K562 (cell line): Measurements from ENCODE around the gene EIF2S1. TPM values are rescaled to one million over a fixed set of nuclear protein-coding genes. Genes with fewer than 3 reads are reported as not detected.

ENCODE experiments used
- ATAC-seq: fragments of 200-7000 bp; cut with Tn5 transposase; 3 replicates; pipeline ENCODE4 v1.9.1; 2020; ENCODE audit warnings: moderate library complexity
- BruUV-seq: library from RNA; stranded (reverse); fragments of 400-500 nt; replicated peaks from 2 replicates; lab custom pipeline; 2021; lab: Mats Ljungman, UMichigan
- CTCF ChIA-PET: fragments of 300-600 bp; formaldehyde crosslinking; extraction: SDS; loops from one replicate; lab custom pipeline; 2021; ENCODE audit warnings: low intra/inter-chr PET ratio; lab: Yijun Ruan, JAX
- POLR2A ChIA-PET: fragments of 300-600, 350-650 bp; sonication (Branson Sonifier 250); formaldehyde crosslinking; extraction: SDS; loops from one replicate; lab custom pipeline; 2021; ENCODE audit warnings: antibody characterized with exemption, inconsistent platforms; lab: Yijun Ruan, JAX
- DNase-seq, 4 experiments: peaks; one replicate each; pipeline versions ENCODE4 v3.0.0 to v3.0.0-alpha.2; 2011 to 2018; ENCODE audit warnings: low spot score in 3 of 4, mixed read lengths in 3 of 4; ENCODE audit errors: extremely low read depth in 1 of 4
- FAIRE-seq: peaks from 2 replicates; lab custom pipeline; 2011; peaks lifted over from hg19 to GRCh38; lab: Jason Lieb, UNC
- H2AFZ ChIP-seq: 2 replicates; pipeline ENCODE4 v1.6.0; 2011; ENCODE audit warnings: low read depth, low read length, control low read depth, inconsistent platforms
- H3K27ac ChIP-seq: fragments of 200-600 bp; 3 replicates; pipeline ENCODE4 v1.8.0; 2011; ENCODE audit warnings: low read depth, mild to moderate bottlenecking, control low read depth, inconsistent platforms, low read length, moderate library complexity, mixed read lengths; ENCODE audit errors: extremely low read depth
- H3K27me3 ChIP-seq, 2 experiments: fragments of 300-600 bp in 1 of 2; 2 replicates in 1 of 2; 3 replicates in 1 of 2; pipeline versions ENCODE4 v1.6.0 to v1.8.0; 2011; ENCODE audit warnings: inconsistent platforms in 2 of 2, low read length in 2 of 2, mild to moderate bottlenecking in 1 of 2, mixed read lengths in 1 of 2, moderate library complexity in 1 of 2; ENCODE audit not compliant: control insufficient read depth in 2 of 2, insufficient read depth in 2 of 2
- H3K36me3 ChIP-seq: fragments of 300-600 bp; 3 replicates; pipeline ENCODE4 v1.8.0; 2011; ENCODE audit warnings: mild to moderate bottlenecking, low read length, inconsistent platforms; ENCODE audit not compliant: control insufficient read depth, insufficient read depth
- H3K4me1 ChIP-seq, 2 experiments: fragments of 200-600 bp in 1 of 2; replicated peaks in 1 of 2; 2 replicates in 1 of 2; 3 replicates in 1 of 2; pipeline versions ENCODE4 v1.5.1 to v1.8.0; 2011; ENCODE audit warnings: inconsistent platforms in 2 of 2, low read length in 2 of 2, mild to moderate bottlenecking in 1 of 2, mixed read lengths in 1 of 2, moderate library complexity in 1 of 2; ENCODE audit not compliant: control insufficient read depth in 2 of 2, insufficient read depth in 2 of 2
- H3K4me2 ChIP-seq: 2 replicates; pipeline ENCODE4 v1.6.1; 2011; ENCODE audit warnings: low read length, control low read depth, inconsistent platforms, mixed read lengths; ENCODE audit not compliant: insufficient read depth
- H3K4me3 ChIP-seq: fragments of 200-600 bp; sonication (generic), shearing (Covaris generic); 2 replicates; pipeline ENCODE4 v1.5.1; 2016; ENCODE audit warnings: control low read depth, inconsistent platforms
- H3K79me2 ChIP-seq: fragments of 200-600 bp; 3 replicates; pipeline ENCODE4 v1.8.0; 2011; ENCODE audit warnings: low read length, inconsistent platforms; ENCODE audit not compliant: control insufficient read depth, insufficient read depth
- H3K9ac ChIP-seq, 2 experiments: 2 replicates each; pipeline versions ENCODE4 v1.6.0 to v1.6.1; 2011; ENCODE audit warnings: low read depth in 2 of 2, low read length in 2 of 2, control low read depth in 1 of 2, inconsistent platforms in 1 of 2, mild to moderate bottlenecking in 1 of 2, mixed read lengths in 1 of 2; ENCODE audit not compliant: insufficient read depth in 1 of 2
- H3K9me1 ChIP-seq: one replicate; pipeline ENCODE4 v1.6.0; 2011; ENCODE audit warnings: inconsistent platforms, mild to moderate bottlenecking, low read length, moderate library complexity; ENCODE audit not compliant: control insufficient read depth, insufficient read depth
- H3K9me3 ChIP-seq: replicated peaks from 2 replicates; pipeline ENCODE4 v1.5.1; 2011; ENCODE audit warnings: low read depth, low read length, inconsistent platforms; ENCODE audit not compliant: control insufficient read depth, insufficient read depth
- H4K20me1 ChIP-seq: replicated peaks from 2 replicates; pipeline ENCODE4 v1.6.1; 2011; ENCODE audit warnings: low read length, inconsistent platforms, mixed read lengths; ENCODE audit not compliant: control insufficient read depth, insufficient read depth
- CBX3 ChIP-seq, 2 experiments: IDR thresholded peaks; 1 replicate in 1 of 2; 2 replicates in 1 of 2; pipeline ENCODE4 v1.6.1; 2012; ENCODE audit warnings: inconsistent platforms in 2 of 2, low read length in 2 of 2, borderline replicate concordance in 1 of 2, control low read depth in 1 of 2
- ELF4 ChIP-seq: fragments of 450-650 bp; formaldehyde crosslinking; IDR thresholded peaks from 2 replicates; pipeline ENCODE4 v1.4.0; 2022; ENCODE audit warnings: missing genetic modification characterization
- ETV6 ChIP-seq, 3 experiments: fragments of 150-350 bp in 1 of 3; sonication (generic) in 1 of 3; formaldehyde crosslinking in 1 of 3; IDR thresholded peaks; 2 replicates each; pipeline versions ENCODE4 v1.6.1 to v1.8.0; 2014 to 2022; ENCODE audit warnings: borderline replicate concordance in 2 of 3, low read depth in 2 of 3, antibody characterized with exemption in 1 of 3, low read length in 1 of 3, mild to moderate bottlenecking in 1 of 3, missing genetic modification reagents in 1 of 3
- HNRNPLL ChIP-seq: fragments of 200-400 bp; formaldehyde crosslinking; IDR thresholded peaks from 2 replicates; pipeline ENCODE4 v1.6.1; 2017; ENCODE audit warnings: low read length, low read depth, mild to moderate bottlenecking; ENCODE audit not compliant: poor library complexity, severe bottlenecking
- NRF1 ChIP-seq, 2 experiments: fragments of 450-650 bp; IDR thresholded peaks in 1 of 2; conservative IDR thresholded peaks in 1 of 2; 2 replicates each; pipeline ENCODE4 v1.6.1; 2014; ENCODE audit warnings: mild to moderate bottlenecking in 2 of 2
- TBP ChIP-seq: optimal IDR thresholded peaks from 2 replicates; pipeline ENCODE3; 2011; ENCODE audit warnings: low read depth, low read length, improper control_type of control experiment
- ZNF561 ChIP-seq: fragments of 450-650 bp; formaldehyde crosslinking; conservative IDR thresholded peaks from 2 replicates; pipeline ENCODE4 v1.4.0; 2020; ENCODE audit warnings: mild to moderate bottlenecking, moderate library complexity
- ZNF57 ChIP-seq: fragments of 450-650 bp; formaldehyde crosslinking; IDR thresholded peaks from 2 replicates; pipeline ENCODE4 v1.4.0; 2020; ENCODE audit warnings: mild to moderate bottlenecking, moderate library complexity
- ZNF583 ChIP-seq: fragments of 250-450 bp; sonication (Bioruptor Pico); IDR thresholded peaks from 2 replicates; pipeline ENCODE4 v1.4.0; 2020
- in situ Hi-C: fragments of 300-500 bp; cut with MboI; formaldehyde crosslinking; loops from 4 replicates; pipeline ENCODE4 v1.15.0; 2018; ENCODE audit warnings: inconsistent platforms, mixed read lengths
- intact Hi-C: fragments of 100-400 bp; cut with micrococcal nuclease; formaldehyde crosslinking; loops from 2 replicates; pipeline ENCODE4 v1.14.2; 2022
- polyA plus RNA-seq, 8 experiments: library from polyadenylated mRNA; depleted of rRNA in 4 of 8; stranded (reverse) in 5 of 8; unstranded in 3 of 8; fragments of >200 nt; fragmentation: Nextera tagmentation in 2 of 8; fragmentation: Illumina TruSeq in 1 of 8; extraction: Ambion mirVana in 2 of 8; extraction: Trizol in 1 of 8; gene quantifications; 2 replicates each; pipeline versions ENCODE4 v1.2.1 to v1.2.3, GENCODE V29; 2011 to 2014; ENCODE audit warnings: inconsistent platforms in 1 of 8, missing spikeins in 1 of 8
- total RNA-seq, 7 experiments: library from RNA; depleted of rRNA in 6 of 7; stranded (reverse); fragments of >200 nt in 6 of 7; fragmentation: Illumina TruSeq in 2 of 7; extraction: Trizol in 2 of 7; gene quantifications; 2 replicates each; pipeline versions ENCODE4 v1.2.1 to v1.2.3, GENCODE V29; 2011 to 2021; ENCODE audit warnings: low replicate concordance in 1 of 7
- TF ChIP-seq, protein P1 (sequence below): fragments of 250-450 bp; sonication (Bioruptor Pico); IDR thresholded peaks from 2 replicates; pipeline ENCODE4 v1.4.0; 2020; ENCODE audit warnings: borderline replicate concordance

EIF2S1 gene
- total and polyA plus RNA-seq, 9 of the 15 experiments (the other 6 are each of a cell fraction or from before 2014, with no cell fraction given): 216 to 1,018 (median 332) TPM

DNA sequence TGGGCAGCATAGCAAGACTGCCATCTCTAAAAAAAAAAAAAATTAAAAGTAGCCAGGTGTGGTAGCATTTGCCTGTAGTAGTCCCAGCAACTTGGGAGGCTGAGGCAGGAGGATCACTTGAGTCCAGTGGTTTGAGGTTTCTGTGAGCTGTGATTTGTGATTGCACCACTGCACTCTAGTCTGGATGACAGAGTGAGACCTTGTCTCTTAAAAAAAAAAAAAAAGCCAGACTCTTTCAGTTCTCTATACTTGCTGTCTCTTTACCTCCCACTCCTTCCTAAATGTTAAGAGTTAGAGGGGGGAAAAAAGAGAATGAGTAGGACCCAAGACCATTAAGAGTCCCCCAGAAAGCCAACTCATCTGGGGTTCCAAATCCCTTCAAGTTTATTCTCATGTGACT lies 17.8 kb downstream of the EIF2S1 start:
- ChIA-PET CTCF (no interaction called here), POLR2A (no interaction called here)
- H2AFZ ChIP-seq: no peak overlapping the region
- H3K36me3 ChIP-seq: peaks cover 97% of the 10 kb centered on the region
- in situ Hi-C loops (no loop called here), intact Hi-C loops (no loop called here)
- H3K4me1 ChIP-seq: no peaks in the 10 kb centered on the region
- H3K4me3 ChIP-seq: no peak overlapping the region
- no TSS peak for BruUV-seq
- no peaks in the 10 kb centered on the region for H3K27me3 ChIP-seq
- H3K9ac ChIP-seq: no peak overlapping the region
- no peaks in the 10 kb centered on the region for H3K9me1 ChIP-seq
- no peak for ATAC-seq
- no peak for DNase-seq
- H3K27ac ChIP-seq: no peak overlapping the region
- no peak for TF ChIP-seq ZNF57
- no peak for TF ChIP-seq ZNF561
- TF ChIP-seq TBP: no peak
- TF ChIP-seq ZNF583 (CRISPR knock-in tag): no peak
- no peak for TF ChIP-seq ELF4
- no peak for TF ChIP-seq HNRNPLL
- TF ChIP-seq, protein P1, sequence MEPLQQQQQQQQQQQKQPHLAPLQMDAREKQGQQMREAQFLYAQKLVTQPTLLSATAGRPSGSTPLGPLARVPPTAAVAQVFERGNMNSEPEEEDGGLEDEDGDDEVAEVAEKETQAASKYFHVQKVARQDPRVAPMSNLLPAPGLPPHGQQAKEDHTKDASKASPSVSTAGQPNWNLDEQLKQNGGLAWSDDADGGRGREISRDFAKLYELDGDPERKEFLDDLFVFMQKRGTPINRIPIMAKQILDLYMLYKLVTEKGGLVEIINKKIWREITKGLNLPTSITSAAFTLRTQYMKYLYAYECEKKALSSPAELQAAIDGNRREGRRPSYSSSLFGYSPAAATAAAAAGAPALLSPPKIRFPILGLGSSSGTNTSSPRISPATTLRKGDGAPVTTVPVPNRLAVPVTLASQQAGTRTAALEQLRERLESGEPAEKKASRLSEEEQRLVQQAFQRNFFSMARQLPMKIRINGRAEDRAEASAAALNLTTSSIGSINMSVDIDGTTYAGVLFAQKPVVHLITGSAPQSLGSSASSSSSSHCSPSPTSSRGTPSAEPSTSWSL (CRISPR knock-in tag): no peak
- no peak for TF ChIP-seq NRF1 (conservative IDR thresholded peaks at IDR 0.05 in 1 of 2, IDR thresholded peaks at IDR 0.05 in 1 of 2)
- TF ChIP-seq CBX3 (IDR thresholded peaks at IDR 0.05; ENCODE audit: borderline replicate concordance in 1 of 2, low read length in 2 of 2): no peak
- TF ChIP-seq ETV6 (IDR thresholded peaks at IDR 0.05; ENCODE audit: borderline replicate concordance in 1 of 2, low read depth in 2 of 2, low read length in 1 of 2): no peak
- TF ChIP-seq ETV6 (CRISPR knock-in tag; IDR thresholded peaks at IDR 0.05; ENCODE audit: borderline replicate concordance): no peak
- no peak overlapping the region for H3K4me2 ChIP-seq
- FAIRE-seq: no peak
- peaks cover 9% of the 10 kb centered on the region for H3K79me2 ChIP-seq
- no peaks in the 10 kb centered on the region for H4K20me1 ChIP-seq
- H3K9me3 ChIP-seq: no peaks in the 10 kb centered on the region
